ENCODE measurements around the gene PIGM. TPM values are rescaled to one million over a fixed set of nuclear protein-coding genes. Genes with fewer than 3 reads are reported as not detected.

PIGM gene
- total and polyA plus RNA-seq, 2 experiments from 2014 or later: 6.3 to 10.5 TPM

DNA sequence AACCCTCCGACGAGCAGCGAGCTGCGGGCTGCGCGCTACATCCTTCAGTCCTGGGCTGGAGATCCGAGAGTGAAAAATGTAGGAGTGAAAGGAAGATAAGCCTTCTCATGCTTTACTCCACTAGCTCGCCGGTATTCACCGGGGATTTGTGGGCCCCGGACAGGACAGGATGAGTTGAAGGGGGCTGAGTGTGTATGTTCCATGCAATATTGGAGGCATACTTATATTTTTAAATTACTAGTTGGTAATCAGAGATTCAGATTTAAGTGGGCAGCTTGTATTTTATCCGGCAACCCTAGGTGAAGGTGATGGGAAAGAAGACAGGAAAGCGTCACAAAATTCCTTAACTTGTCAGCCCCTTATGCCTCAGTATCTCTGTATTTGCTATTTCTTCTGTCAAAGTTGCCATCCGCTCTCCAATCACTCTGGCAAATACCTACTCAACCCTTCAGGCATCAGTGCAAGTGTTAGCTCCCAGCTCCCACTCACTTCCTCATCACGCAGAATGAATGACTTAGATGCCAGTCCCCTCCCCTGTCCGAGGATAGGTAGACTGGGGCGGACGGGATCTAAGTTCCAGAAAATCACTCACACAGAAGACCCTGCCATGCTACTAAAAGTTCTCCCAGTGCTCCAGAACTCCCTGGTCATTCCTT lies 503 bp upstream of the PIGM start:
- Histone ChIP-seq H3K9me3 (ENCODE audit: low read depth) (no peaks in the 10 kb centered on the region), H3K4me2 (peak overlapping the region; percentile 80), H3K27me3 (peaks cover 6% of the 10 kb centered on the region), H3K36me3 (replicated peaks; ENCODE audit: insufficient read depth, low read depth) (no peaks in the 10 kb centered on the region), H3K4me1 (ENCODE audit: insufficient read depth) (peaks cover 5% of the 10 kb centered on the region), H3K79me2 (peaks cover 23% of the 10 kb centered on the region), H2AFZ (peak overlapping the region; percentile 79), H4K20me1 (ENCODE audit: insufficient read depth, poor library complexity, severe bottlenecking) (no peaks in the 10 kb centered on the region), H3K27ac (peak overlapping the region; percentile 54), H3K4me3 (peak overlapping the region; percentile 68), H3K9me2 (replicated peaks; ENCODE audit: insufficient read depth) (no peaks in the 10 kb centered on the region)
- TF ChIP-seq EZH2 (IDR thresholded peaks at IDR 0.05; ENCODE audit: borderline replicate concordance) (no peak), EZH2phosphoT487 (IDR thresholded peaks at IDR 0.05; ENCODE audit: low read depth, severe bottlenecking, unreplicated experiment) (no peak)
- TF ChIP-seq, protein P1, sequence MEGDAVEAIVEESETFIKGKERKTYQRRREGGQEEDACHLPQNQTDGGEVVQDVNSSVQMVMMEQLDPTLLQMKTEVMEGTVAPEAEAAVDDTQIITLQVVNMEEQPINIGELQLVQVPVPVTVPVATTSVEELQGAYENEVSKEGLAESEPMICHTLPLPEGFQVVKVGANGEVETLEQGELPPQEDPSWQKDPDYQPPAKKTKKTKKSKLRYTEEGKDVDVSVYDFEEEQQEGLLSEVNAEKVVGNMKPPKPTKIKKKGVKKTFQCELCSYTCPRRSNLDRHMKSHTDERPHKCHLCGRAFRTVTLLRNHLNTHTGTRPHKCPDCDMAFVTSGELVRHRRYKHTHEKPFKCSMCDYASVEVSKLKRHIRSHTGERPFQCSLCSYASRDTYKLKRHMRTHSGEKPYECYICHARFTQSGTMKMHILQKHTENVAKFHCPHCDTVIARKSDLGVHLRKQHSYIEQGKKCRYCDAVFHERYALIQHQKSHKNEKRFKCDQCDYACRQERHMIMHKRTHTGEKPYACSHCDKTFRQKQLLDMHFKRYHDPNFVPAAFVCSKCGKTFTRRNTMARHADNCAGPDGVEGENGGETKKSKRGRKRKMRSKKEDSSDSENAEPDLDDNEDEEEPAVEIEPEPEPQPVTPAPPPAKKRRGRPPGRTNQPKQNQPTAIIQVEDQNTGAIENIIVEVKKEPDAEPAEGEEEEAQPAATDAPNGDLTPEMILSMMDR (IDR thresholded peaks at IDR 0.05; ENCODE audit: poor library complexity): no peak
- no peak for DNase-seq (ENCODE audit: low spot score)
- 6% methylated on average over 18 of the region's 18 CpGs for whole genome bisulfite sequencing (ENCODE audit: low lambda C conversion rate, missing lambda C conversion rate)

DNA sequence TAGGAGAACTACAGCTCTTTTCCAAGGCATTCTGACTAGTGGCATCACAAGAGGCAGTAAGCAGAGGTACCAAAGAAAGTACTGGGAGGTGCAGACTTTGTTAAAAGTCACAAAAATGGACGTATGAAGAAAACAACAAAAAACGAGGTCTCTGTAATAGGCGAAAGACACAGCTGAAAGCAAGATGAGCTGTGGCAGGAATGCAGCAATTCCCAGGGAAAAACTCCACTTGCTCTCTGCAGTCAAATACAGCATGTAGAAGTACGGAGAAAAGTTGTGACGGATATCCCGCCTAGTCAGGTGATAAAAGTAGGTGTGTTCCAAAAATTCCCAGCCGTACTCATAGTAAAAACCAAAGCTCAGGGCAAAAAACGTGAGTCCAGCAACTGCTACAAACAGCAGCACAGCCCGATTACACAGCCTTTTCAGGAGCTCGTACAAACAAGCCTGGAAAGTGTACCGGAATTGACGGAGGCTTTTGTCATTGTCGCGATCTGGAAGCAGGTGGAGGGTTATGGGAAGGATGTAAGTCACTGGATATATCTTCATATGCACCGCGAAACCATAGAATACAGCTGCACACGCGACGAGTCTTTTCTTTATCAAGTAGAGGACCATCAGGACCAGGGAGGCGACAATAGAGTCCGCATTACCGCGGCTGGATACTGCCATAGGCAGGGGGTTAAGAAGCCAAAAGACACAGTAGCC lies 979 bp downstream of the PIGM start:
- Histone ChIP-seq H3K27me3 (peaks cover 6% of the 10 kb centered on the region), H3K4me3 (peak overlapping the region; percentile 68), H3K36me3 (replicated peaks; ENCODE audit: insufficient read depth, low read depth) (no peaks in the 10 kb centered on the region), H3K4me1 (ENCODE audit: insufficient read depth) (peaks cover 5% of the 10 kb centered on the region), H3K4me2 (peak overlapping the region; percentile 82), H3K9me3 (ENCODE audit: low read depth) (no peaks in the 10 kb centered on the region), H4K20me1 (ENCODE audit: insufficient read depth, poor library complexity, severe bottlenecking) (no peaks in the 10 kb centered on the region), H2AFZ (peak overlapping the region; percentile 62), H3K27ac (peak overlapping the region; percentile 60), H3K79me2 (peaks cover 23% of the 10 kb centered on the region), H3K9me2 (replicated peaks; ENCODE audit: insufficient read depth) (no peaks in the 10 kb centered on the region)
- TF ChIP-seq EZH2phosphoT487 (IDR thresholded peaks at IDR 0.05; ENCODE audit: low read depth, severe bottlenecking, unreplicated experiment) (no peak), EZH2 (IDR thresholded peaks at IDR 0.05; ENCODE audit: borderline replicate concordance) (no peak)
- TF ChIP-seq, protein P1 (IDR thresholded peaks at IDR 0.05; ENCODE audit: poor library complexity): no peak
- DNase-seq (ENCODE audit: low spot score): peak; percentile 16
- WGBS (ENCODE audit: low lambda C conversion rate, missing lambda C conversion rate): 6% methylated on average over 23 of the region's 23 CpGs

DNA sequence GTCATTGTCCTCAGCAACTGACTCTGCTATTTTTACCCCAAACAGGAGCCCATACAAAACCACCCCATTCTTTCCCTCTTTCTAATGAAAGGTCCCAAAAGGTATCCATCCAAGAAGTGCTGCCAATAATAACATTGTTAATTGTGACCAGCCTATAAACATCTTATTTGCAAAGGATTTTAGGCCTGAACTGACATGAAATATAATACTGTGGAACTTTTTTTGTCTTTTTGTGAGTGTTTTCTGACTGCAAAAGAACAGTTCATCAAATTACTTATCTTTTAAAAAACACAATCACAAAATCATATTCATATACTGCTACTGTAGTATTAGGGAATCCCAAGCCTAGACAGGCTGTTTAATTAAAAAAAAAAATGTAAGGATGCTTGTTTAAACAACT lies 3.4 kb downstream of the PIGM start:
- DNase-seq (ENCODE audit: low spot score): no peak
- no peaks in the 10 kb centered on the region for H3K9me3 ChIP-seq (ENCODE audit: low read depth)
- H3K9me2 ChIP-seq (replicated peaks; ENCODE audit: insufficient read depth): no peaks in the 10 kb centered on the region
- H2AFZ ChIP-seq: no peak overlapping the region
- peaks cover 23% of the 10 kb centered on the region for H3K79me2 ChIP-seq
- H4K20me1 ChIP-seq (ENCODE audit: insufficient read depth, poor library complexity, severe bottlenecking): no peaks in the 10 kb centered on the region
- TF ChIP-seq EZH2phosphoT487 (IDR thresholded peaks at IDR 0.05; ENCODE audit: low read depth, severe bottlenecking, unreplicated experiment): no peak
- no peak for TF ChIP-seq EZH2 (IDR thresholded peaks at IDR 0.05; ENCODE audit: borderline replicate concordance)
- TF ChIP-seq, protein P1 (IDR thresholded peaks at IDR 0.05; ENCODE audit: poor library complexity): no peak
- no peaks in the 10 kb centered on the region for H3K36me3 ChIP-seq (replicated peaks; ENCODE audit: insufficient read depth, low read depth)
- no peaks in the 10 kb centered on the region for H3K27me3 ChIP-seq
- H3K4me3 ChIP-seq: no peak overlapping the region
- H3K27ac ChIP-seq: no peak overlapping the region
- peaks cover 5% of the 10 kb centered on the region for H3K4me1 ChIP-seq (ENCODE audit: insufficient read depth)
- H3K4me2 ChIP-seq: no peak overlapping the region

Measured in hepatocyte (in vitro differentiated cells).